ENCODE data around the gene GDI2. TPM values are rescaled to one million over a fixed set of nuclear protein-coding genes. Genes with fewer than 3 reads are reported as not detected.
"Not testable (repeated sequence)": the region's sequence is repeated elsewhere in the genome, so short reads cannot be mapped to it uniquely, and the experiment has no call there.

Gene GDI2
- total RNA-seq, 1 donor from 2014 or later: 474 TPM

DNA sequence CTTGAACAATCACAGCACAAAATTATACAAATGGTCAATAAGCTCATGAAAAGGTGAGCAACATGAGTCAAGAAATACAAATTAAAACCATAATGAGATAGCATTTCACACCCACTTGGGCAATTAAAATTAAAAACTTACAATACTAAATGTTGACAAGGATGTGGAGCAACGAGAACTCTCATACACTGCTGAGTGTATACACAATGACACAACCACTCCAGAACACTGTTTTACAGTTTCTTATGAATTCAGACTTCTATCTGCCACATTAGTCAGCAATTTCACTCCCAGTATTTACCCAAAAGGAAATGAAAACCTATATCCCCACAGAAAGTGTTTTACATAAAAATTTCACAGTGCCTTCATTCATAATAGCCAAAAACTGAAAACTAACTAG is 31.1 kb downstream of the GDI2 start:
- DNase-seq: no peak

DNA sequence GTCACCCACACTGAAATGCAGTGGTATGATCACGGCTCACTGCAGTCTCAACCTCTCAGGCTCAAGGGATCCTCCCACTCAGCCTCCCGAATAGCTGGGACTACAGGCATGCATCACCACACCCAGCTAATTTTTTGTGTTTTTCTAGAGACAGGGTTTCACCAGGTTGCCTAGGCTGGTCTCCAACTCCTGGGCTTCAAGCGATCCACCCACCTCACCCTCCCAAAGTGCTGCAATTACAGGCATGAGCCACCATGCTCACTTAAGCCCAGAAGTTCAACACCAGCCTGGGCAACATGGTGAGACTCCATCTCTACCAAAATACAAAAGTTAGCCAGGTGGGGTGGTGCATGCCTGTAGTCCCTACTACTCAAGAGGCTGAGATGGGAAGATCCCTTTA is 33.5 kb downstream of the GDI2 start:
- DNase-seq: no peak

DNA sequence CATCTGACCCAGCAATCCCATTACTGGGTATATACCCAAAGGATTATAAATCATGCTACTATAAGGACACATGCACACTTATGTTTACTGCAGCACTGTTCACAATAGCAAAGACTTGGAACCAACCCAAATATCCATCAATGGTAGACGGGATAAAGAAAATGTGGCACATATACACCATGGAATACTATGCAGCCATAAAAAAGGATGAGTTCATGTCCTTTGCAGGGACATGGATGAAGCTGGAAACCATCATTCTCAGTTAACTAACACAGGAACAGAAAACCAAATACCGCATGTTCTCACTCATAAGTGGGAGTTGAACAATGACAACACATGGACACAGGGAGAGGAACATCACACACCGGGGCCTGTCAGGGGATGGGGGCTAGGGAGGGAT is 35.5 kb downstream of the GDI2 start:
- DNase-seq: not testable (repeated sequence)

DNA sequence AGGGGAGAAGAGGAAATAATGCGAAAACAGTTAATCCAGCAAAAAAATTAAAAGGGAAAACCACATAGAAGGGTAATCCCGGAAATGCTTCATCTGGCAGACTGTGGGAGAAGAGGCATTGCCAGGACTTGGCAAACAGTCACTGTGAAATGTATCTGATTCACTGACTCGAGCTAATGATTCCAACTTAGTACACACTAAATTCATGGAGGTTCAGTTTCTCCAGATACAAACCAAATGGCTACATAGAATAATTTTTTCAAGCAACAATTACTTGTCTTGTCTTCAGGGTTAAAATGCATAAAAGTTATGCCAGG is 36.4 kb downstream of the GDI2 start:
- DNase-seq: no peak

- DNase-seq: peak; percentile 18
Observed at GRCh38 chr10:5776136-5776880, 36.9 kb downstream of the GDI2 start.

- DNase-seq: no peak
Observed at GRCh38 chr10:5775685-5776084, 37.5 kb downstream of the GDI2 start.

DNA sequence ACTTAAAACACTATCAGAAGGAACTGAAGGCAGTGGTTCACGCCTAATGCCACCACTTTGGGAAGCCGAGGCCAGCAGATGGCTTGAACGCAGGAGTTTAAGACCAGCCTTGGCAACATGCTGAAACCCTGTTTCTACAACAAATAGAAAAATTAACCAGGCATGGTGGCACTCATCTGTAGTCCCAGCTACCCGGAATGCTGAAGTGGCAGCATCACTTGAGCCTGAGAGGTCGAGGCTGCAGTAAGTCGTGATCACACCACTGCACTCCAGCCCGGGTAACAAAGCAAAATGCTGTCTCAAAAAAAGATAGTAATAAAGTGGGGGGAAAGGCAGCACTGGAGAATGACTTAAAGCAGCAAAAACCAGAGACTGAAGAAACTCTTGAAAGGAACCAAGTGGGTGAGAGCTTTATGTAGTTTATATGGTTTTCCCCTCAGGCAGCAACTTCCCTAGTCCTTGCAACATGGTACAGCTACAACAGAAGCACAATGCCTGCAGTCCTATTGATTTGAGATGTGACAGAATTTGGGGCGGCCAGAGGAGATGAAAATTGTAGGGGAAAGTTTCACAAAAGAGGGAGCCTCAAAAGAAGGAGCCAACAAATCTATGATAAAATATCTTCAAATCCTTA is 38.1 kb downstream of the GDI2 start:
- DNase-seq: no peak

GRCh38 chr10:5766189-5766588 is 47.0 kb downstream of the GDI2 start:
- DNase-seq: no peak

DNA sequence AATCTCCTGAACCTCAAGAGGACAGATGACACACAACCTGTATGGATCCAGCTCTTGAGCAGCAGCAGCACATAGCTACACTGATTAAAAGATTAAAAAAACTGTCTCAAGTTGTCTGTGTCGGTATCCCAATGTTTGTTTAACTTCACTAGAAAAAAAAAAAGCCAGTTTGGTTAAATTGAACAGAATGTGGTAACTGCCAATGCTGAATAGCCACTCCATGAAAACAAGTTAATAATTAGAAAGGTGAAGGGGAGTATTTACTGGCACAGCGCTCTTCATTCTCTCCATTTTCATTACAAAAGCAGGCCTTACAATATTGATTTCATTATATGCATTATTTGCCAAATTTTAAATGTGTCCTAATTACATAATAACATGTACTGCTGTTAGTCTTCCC is 47.6 kb downstream of the GDI2 start:
- DNase-seq: no peak

DNA sequence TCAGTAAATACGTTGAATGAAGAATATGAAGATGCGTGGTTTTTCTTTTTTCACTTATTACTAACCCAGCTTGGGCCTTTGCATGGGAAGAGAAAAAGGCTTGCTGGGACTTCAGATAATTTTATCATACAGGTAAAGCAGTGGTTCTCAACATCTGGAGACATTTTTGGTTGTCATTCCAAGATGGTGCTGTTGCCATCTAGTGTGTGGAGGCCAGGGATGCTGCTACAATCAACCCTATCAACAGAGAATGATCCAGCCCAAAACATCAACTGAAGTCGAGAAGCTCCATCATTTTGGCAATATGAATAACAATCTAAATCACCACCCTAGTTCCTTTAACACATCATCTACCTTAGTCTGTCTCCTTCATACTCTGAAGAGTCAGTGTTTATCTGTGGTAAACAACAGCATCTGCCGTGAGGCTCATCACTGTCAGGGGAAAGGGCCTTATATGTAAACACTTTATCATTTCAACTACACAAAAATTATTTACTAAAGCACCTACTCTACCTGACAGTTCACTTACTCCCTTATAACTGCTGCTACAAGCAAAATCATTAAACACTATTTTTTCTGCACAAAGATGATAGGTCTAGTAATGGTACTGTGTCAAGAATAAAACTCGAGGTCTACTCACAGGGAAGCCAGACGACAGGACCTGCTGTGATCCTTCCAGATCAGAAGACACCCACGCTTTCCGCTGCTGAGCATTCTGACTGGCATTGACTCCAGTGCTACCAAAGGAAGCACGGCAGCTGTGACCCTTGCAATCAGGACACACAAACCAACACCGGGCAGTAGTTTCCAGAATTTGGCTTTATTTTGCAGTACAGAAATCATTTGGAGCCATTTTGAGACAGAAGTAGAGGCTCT is 48.6 kb downstream of the GDI2 start:
- no peak for DNase-seq

- no peak for DNase-seq
Observed at GRCh38 chr10:5762531-5762930, 50.7 kb downstream of the GDI2 start.

GRCh38 chr10:5761220-5761619 is 52.0 kb downstream of the GDI2 start:
- no peak for DNase-seq

DNA sequence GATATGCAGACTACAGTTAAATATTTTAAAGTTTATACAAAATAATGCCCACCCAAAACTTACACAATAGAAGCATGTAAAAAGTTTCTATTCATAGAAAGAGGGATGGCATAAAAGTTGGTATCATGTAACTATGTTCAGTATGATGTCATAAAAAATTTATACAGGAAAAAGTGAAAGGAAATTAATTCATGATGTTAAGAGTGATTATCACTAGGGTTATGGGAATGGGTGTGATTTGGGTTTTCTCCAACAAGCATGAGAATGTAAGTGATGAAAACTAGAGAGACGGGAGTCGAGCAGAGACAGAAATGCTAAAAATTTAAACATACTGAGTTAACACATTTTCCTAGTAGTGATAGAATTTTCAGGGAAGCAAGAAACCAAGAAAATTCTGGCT is 52.7 kb downstream of the GDI2 start:
- no peak for DNase-seq

DNA sequence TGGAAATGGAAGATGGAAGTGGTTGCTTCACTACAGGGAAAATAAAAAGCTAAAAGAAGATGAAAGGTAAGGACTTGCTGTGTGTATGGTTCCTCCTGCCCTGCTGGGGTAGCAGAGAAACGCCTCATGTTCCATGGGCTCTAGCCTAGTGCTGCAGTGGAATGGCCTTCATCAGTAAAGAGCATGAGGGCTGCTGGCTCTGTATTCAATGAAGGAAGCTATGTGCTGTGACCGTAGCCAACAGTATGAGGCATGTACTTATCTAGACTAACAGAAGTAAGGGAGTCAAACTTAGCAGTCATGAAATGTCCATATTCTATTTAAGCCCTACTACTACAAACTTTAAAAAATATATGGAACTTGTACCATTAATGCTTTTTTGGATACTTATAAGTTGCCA is 54.3 kb downstream of the GDI2 start:
- DNase-seq: no peak

DNA sequence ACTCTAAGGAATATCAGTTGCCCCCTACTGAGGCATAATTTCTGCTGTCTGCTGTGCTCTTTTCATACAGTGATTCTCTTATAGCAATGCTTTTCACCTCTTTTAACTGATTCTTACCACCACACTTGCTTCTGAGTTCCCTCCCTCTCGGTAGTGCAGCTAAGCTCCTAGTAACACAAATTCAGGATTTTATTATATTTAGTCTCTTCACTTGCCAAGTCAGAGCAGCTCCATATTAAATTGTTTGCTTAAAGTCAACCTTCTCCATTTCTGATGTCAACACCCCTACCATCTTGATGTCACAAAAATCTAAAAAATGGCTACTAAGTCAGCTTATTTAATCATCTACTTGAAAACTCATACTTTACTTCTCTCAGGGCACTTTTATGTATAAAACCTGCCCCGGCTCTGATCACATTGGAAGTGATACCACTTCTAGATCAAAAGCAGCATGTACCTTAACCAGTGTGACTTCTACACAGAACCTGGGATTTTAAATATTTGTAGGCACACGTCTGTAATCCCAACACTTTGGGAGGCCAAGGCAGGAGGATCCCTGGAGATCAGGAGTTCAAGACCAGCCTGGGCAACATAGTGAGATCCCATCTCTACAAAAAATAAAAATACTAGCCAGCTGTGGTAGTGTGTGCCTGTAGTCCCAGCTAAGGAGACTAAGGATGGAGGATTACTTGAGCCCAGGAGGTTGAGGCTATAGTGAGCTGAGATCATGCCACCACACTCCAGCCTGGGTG is 55.3 kb downstream of the GDI2 start:
- no peak for DNase-seq

- no peak for DNase-seq
Observed at GRCh38 chr10:5752301-5752871, 60.8 kb downstream of the GDI2 start.

DNA sequence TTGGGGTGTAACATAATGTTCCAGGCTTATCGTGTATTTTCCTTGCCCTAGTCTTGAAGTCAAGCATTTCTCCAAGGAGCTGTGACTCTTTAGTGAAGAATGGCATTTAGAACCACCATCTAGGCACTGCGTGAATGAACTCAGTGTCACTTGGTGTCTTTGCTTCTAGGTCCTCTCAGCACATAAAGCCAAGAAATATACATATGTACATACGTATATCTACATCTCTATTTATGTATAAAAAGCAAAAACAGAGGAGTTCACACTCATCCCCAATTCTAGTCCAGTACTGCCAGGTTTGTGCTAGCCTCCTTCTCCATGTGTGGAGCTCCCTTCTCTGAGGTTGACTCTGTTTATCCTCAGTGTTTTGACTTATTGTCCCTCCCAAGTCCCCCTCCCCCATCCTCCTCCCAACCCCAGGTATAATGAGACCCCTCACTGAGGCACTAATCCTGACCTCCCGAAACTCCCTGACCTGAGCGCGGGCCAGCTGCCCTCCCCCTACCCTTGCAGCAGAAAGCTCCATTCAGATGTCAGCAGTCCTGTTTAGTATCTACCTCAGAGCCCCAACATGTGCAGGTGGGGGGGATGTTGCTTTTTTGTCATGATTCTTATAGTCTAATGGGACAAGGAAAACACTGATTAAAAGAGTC is 61.5 kb downstream of the GDI2 start:
- no peak for DNase-seq

DNA sequence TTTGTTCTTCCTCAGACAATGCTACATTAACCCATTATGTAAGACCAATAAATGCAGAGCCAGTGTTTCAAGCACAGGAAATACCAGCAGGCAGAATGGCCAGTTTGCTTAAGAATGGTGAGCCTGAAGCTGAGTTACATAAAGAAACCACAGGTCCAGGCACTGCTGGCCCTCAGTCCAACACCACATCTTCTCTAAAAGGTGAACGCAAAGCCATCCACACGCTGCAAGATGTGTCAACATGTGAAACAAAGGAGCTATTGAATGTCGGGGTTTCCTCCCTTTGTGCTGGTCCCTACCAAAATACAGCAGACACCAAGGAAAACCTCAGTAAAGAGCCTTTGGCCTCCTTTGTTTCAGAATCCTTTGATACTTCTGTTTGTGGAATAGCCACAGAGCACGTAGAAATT is 64.8 kb downstream of the GDI2 start:
- no peak for DNase-seq

GRCh38 chr10:5746197-5746596 is 67.0 kb downstream of the GDI2 start:
- no peak for DNase-seq

- no peak for DNase-seq
Observed at GRCh38 chr10:5744849-5745248, 68.4 kb downstream of the GDI2 start.

GRCh38 chr10:5743736-5744135 is 69.5 kb downstream of the GDI2 start:
- no peak for DNase-seq

GRCh38 chr10:5742116-5742515 is 71.1 kb downstream of the GDI2 start:
- DNase-seq: no peak

All from occipital lobe (tissue), 2 donors.